H1 (cell line): ENCODE measurements around the gene PDIA2. TPM values are rescaled to one million over a fixed set of nuclear protein-coding genes. Genes with fewer than 3 reads are reported as not detected.

Experiments used
- CTCF ChIA-PET: fragments of 300-600 bp; sonication (Branson Sonifier 250); formaldehyde crosslinking; loops from one replicate; lab custom pipeline; 2021; ENCODE audit not compliant: partially characterized antibody; lab: Charles Lee
- POLR2A ChIA-PET: fragments of 300-600 bp; sonication (Branson Sonifier 250); formaldehyde crosslinking; loops from one replicate; lab custom pipeline; 2021; ENCODE audit warnings: inconsistent platforms; ENCODE audit not compliant: partially characterized antibody; lab: Charles Lee
- DNase-seq, 2 experiments: peaks; one replicate each; pipeline versions ENCODE4 v3.0.0 to v3.0.0-alpha.2; 2010 to 2022; ENCODE audit warnings: low spot score in 2 of 2, low read depth in 1 of 2, mixed read lengths in 1 of 2
- FAIRE-seq: peaks from 2 replicates; lab custom pipeline; 2011; peaks lifted over from hg19 to GRCh38; lab: Jason Lieb, UNC
- H2AFZ ChIP-seq: 2 replicates; pipeline ENCODE4 v1.8.1; 2012; ENCODE audit warnings: low read length, inconsistent platforms
- H2AK5ac ChIP-seq: 2 replicates; pipeline ENCODE4 v1.6.1; 2013; ENCODE audit warnings: low read depth, low read length
- H2BK120ac ChIP-seq: replicated peaks from 2 replicates; pipeline ENCODE3; 2013; ENCODE audit warnings: low read depth, low read length, inconsistent platforms
- H2BK12ac ChIP-seq: 2 replicates; pipeline ENCODE4 v1.6.1; 2013; ENCODE audit warnings: low read depth, low read length
- H2BK15ac ChIP-seq: 2 replicates; pipeline ENCODE4 v1.6.1; 2013; ENCODE audit warnings: low read length
- H2BK20ac ChIP-seq: 2 replicates; pipeline ENCODE4 v1.6.1; 2013; ENCODE audit warnings: low read length
- H2BK5ac ChIP-seq: 2 replicates; pipeline ENCODE4 v1.6.1; 2013; ENCODE audit warnings: low read depth, low read length
- H3K14ac ChIP-seq: 2 replicates; pipeline ENCODE4 v1.6.1; 2013; ENCODE audit warnings: inconsistent platforms; ENCODE audit not compliant: insufficient read length
- H3K18ac ChIP-seq: 2 replicates; pipeline ENCODE4 v1.6.1; 2013; ENCODE audit warnings: low read length; ENCODE audit errors: extremely low read depth
- H3K23ac ChIP-seq: 2 replicates; pipeline ENCODE4 v1.6.1; 2013; ENCODE audit warnings: inconsistent platforms; ENCODE audit not compliant: insufficient read length
- H3K23me2 ChIP-seq: 2 replicates; pipeline ENCODE4 v1.6.1; 2013; ENCODE audit warnings: low read depth, low read length
- H3K27ac ChIP-seq: 2 replicates; pipeline ENCODE4 v1.6.1; 2011; ENCODE audit warnings: low read depth, low read length, inconsistent platforms
- H3K27me3 ChIP-seq, 4 experiments: replicated peaks in 1 of 4; 1 replicate in 1 of 4; 2 replicates in 3 of 4; pipeline versions ENCODE4 v1.6.1 to v1.8.1; 2011 to 2013; ENCODE audit warnings: low read length in 3 of 4, mild to moderate bottlenecking in 3 of 4, inconsistent platforms in 2 of 4, mixed read lengths in 2 of 4, moderate library complexity in 1 of 4; ENCODE audit not compliant: control insufficient read depth in 3 of 4, insufficient read depth in 3 of 4; ENCODE audit errors: extremely low read depth in 1 of 4
- H3K36me3 ChIP-seq, 4 experiments: 2 replicates each; pipeline versions ENCODE4 v1.6.1 to v1.8.1; 2011 to 2013; ENCODE audit warnings: mild to moderate bottlenecking in 4 of 4, low read length in 3 of 4, moderate library complexity in 2 of 4, control low read depth in 1 of 4, inconsistent platforms in 1 of 4; ENCODE audit not compliant: insufficient read depth in 4 of 4, control insufficient read depth in 2 of 4
- H3K4ac ChIP-seq: replicated peaks from 2 replicates; pipeline ENCODE3; 2013; ENCODE audit warnings: low read length, low read depth, mixed read lengths, inconsistent platforms; ENCODE audit not compliant: insufficient read length
- H3K4me1 ChIP-seq, 4 experiments: replicated peaks in 1 of 4; 1 replicate in 1 of 4; 2 replicates in 3 of 4; pipeline versions ENCODE4 v1.6.1 to v1.8.1; 2011 to 2013; ENCODE audit warnings: low read length in 3 of 4, inconsistent platforms in 2 of 4, mixed read lengths in 1 of 4; ENCODE audit not compliant: insufficient read depth in 4 of 4, control insufficient read depth in 3 of 4
- H3K4me2 ChIP-seq, 2 experiments: 2 replicates each; pipeline versions ENCODE4 v1.6.1 to v1.8.1; 2011 to 2013; ENCODE audit warnings: low read depth in 2 of 2, low read length in 2 of 2, control low read depth in 1 of 2, inconsistent platforms in 1 of 2, mild to moderate bottlenecking in 1 of 2; ENCODE audit not compliant: insufficient read depth in 1 of 2
- H3K4me3 ChIP-seq, 4 experiments: fragments of 200-600, 300-600 bp in 1 of 4; sonication (generic), shearing (Covaris generic), sonication (Bioruptor Twin) in 1 of 4; 2 replicates each; pipeline versions ENCODE4 v1.5.1 to v1.8.1; 2011 to 2016; ENCODE audit warnings: low read length in 4 of 4, low read depth in 3 of 4, control low read depth in 2 of 4, inconsistent platforms in 2 of 4, mild to moderate bottlenecking in 2 of 4, mixed read lengths in 1 of 4, moderate library complexity in 1 of 4; ENCODE audit not compliant: insufficient read depth in 2 of 4; ENCODE audit errors: extremely low read depth in 1 of 4
- H3K56ac ChIP-seq: replicated peaks from 2 replicates; pipeline ENCODE3; 2013; ENCODE audit warnings: low read depth, mild to moderate bottlenecking, mixed read lengths, low read length, inconsistent platforms; ENCODE audit not compliant: insufficient read length
- H3K79me1 ChIP-seq: 2 replicates; pipeline ENCODE4 v1.6.1; 2013; ENCODE audit warnings: low read depth, low read length, control low read depth
- H3K79me2 ChIP-seq, 2 experiments: 2 replicates each; pipeline versions ENCODE4 v1.6.1 to v1.8.1; 2012 to 2013; ENCODE audit warnings: low read length in 2 of 2, mild to moderate bottlenecking in 2 of 2, inconsistent platforms in 1 of 2; ENCODE audit not compliant: insufficient read depth in 2 of 2, control insufficient read depth in 1 of 2
- H3K9ac ChIP-seq, 4 experiments: replicated peaks in 1 of 4; 1 replicate in 1 of 4; 2 replicates in 3 of 4; pipeline versions ENCODE4 v1.6.1 to v1.8.1; 2011 to 2013; ENCODE audit warnings: low read depth in 3 of 4, low read length in 3 of 4, control low read depth in 2 of 4, mild to moderate bottlenecking in 2 of 4, moderate library complexity in 2 of 4, inconsistent platforms in 1 of 4; ENCODE audit errors: extremely low read depth in 1 of 4
- H3K9me3 ChIP-seq, 2 experiments: 2 replicates each; pipeline versions ENCODE4 v1.6.1 to v1.8.1; 2012 to 2013; ENCODE audit warnings: mild to moderate bottlenecking in 2 of 2, moderate library complexity in 2 of 2, control low read depth in 1 of 2, inconsistent platforms in 1 of 2, low read depth in 1 of 2, low read length in 1 of 2, mixed read lengths in 1 of 2; ENCODE audit not compliant: insufficient read depth in 2 of 2
- H4K20me1 ChIP-seq, 2 experiments: replicated peaks in 1 of 2; 2 replicates each; pipeline versions ENCODE3 to v1.8.1; 2011 to 2013; ENCODE audit warnings: inconsistent platforms in 2 of 2, low read length in 2 of 2, mild to moderate bottlenecking in 1 of 2; ENCODE audit not compliant: insufficient read depth in 2 of 2, control insufficient read depth in 1 of 2
- H4K5ac ChIP-seq: 2 replicates; pipeline ENCODE4 v1.6.1; 2013; ENCODE audit warnings: low read length, low read depth, mixed read lengths, inconsistent platforms; ENCODE audit not compliant: insufficient read length
- H4K8ac ChIP-seq: 2 replicates; pipeline ENCODE4 v1.8.0; 2013; ENCODE audit warnings: mild to moderate bottlenecking, moderate library complexity, low read length, inconsistent platforms; ENCODE audit not compliant: insufficient read depth; ENCODE audit errors: extremely low read depth
- H4K91ac ChIP-seq: replicated peaks from 2 replicates; pipeline ENCODE3; 2013; ENCODE audit warnings: low read length, mixed read lengths, inconsistent platforms; ENCODE audit not compliant: insufficient read length
- BACH1 ChIP-seq: IDR thresholded peaks from 2 replicates; pipeline ENCODE4 v1.6.1; 2012; ENCODE audit warnings: low read length, improper control_type of control experiment
- CBX8 ChIP-seq: fragments of 300-800, 300-1000 bp; sonication (generic); IDR thresholded peaks from 2 replicates; pipeline ENCODE4 v1.7.1; 2016; ENCODE audit warnings: low read depth, low read length, borderline replicate concordance
- CHD2 ChIP-seq: IDR thresholded peaks from 2 replicates; pipeline ENCODE4 v1.6.1; 2012; ENCODE audit warnings: low read length, improper control_type of control experiment
- GABPA ChIP-seq: IDR thresholded peaks from 2 replicates; pipeline ENCODE4 v1.6.1; 2011; ENCODE audit warnings: mild to moderate bottlenecking, low read length, moderate library complexity, borderline replicate concordance; ENCODE audit not compliant: insufficient read depth
- GTF2F1 ChIP-seq: IDR thresholded peaks from 2 replicates; pipeline ENCODE4 v1.6.1; 2012; ENCODE audit warnings: low read depth, low read length, improper control_type of control experiment, borderline replicate concordance
- RBBP5 ChIP-seq: IDR thresholded peaks from 2 replicates; pipeline ENCODE4 v1.7.1; 2012; ENCODE audit warnings: low read depth, mild to moderate bottlenecking, inconsistent platforms, low read length, moderate library complexity, borderline replicate concordance
- RFX5 ChIP-seq: IDR thresholded peaks from 2 replicates; pipeline ENCODE4 v1.6.1; 2011; ENCODE audit warnings: low read depth, low read length, improper control_type of control experiment, borderline replicate concordance
- RXRA ChIP-seq: IDR thresholded peaks from 2 replicates; pipeline ENCODE4 v1.6.1; 2011; ENCODE audit warnings: low read depth, mild to moderate bottlenecking, low read length, moderate library complexity; ENCODE audit not compliant: insufficient read depth
- SIN3A ChIP-seq, 2 experiments: IDR thresholded peaks in 1 of 2; conservative IDR thresholded peaks in 1 of 2; 2 replicates each; pipeline ENCODE4 v1.6.1; 2011 to 2012; ENCODE audit warnings: low read length in 2 of 2, improper control_type of control experiment in 1 of 2, low read depth in 1 of 2, mild to moderate bottlenecking in 1 of 2
- SIX5 ChIP-seq: IDR thresholded peaks from 2 replicates; pipeline ENCODE4 v1.6.1; 2011; ENCODE audit warnings: mild to moderate bottlenecking, low read depth, low read length
- SP1 ChIP-seq: IDR thresholded peaks from 2 replicates; pipeline ENCODE4 v1.6.1; 2011; ENCODE audit warnings: low read depth, low read length
- SRF ChIP-seq: IDR thresholded peaks from 2 replicates; pipeline ENCODE4 v1.6.1; 2011; ENCODE audit warnings: mild to moderate bottlenecking, low read depth, low read length, moderate library complexity
- TEAD4 ChIP-seq: IDR thresholded peaks from 2 replicates; pipeline ENCODE4 v1.6.1; 2012; ENCODE audit warnings: low read depth, low read length, inconsistent platforms, mixed read lengths
- USF2 ChIP-seq: IDR thresholded peaks from 2 replicates; pipeline ENCODE4 v1.6.1; 2011; ENCODE audit warnings: low read length, improper control_type of control experiment
- WGBS, 2 experiments: shearing (Covaris generic) in 1 of 2; methylation state at CpG; one replicate each; pipeline versions ENCODE4 v1.1.6 to v1.1.7; 2013 to 2015; ENCODE audit warnings: low lambda C conversion rate in 2 of 2, mixed read lengths in 2 of 2, inconsistent platforms in 1 of 2, low coverage in 1 of 2, missing lambda C conversion rate in 1 of 2; ENCODE audit not compliant: insufficient replicate concordance in 2 of 2, insufficient coverage in 1 of 2, insufficient read length in 1 of 2; ENCODE audit errors: extremely low coverage in 1 of 2, missing lambda C conversion rate in 1 of 2; 5-methylcytosine and 5-hydroxymethylcytosine counted together
- polyA plus RNA-seq, 7 experiments: library from polyadenylated mRNA; depleted of rRNA in 3 of 7; stranded (reverse) in 5 of 7; unstranded in 2 of 7; fragments of >200 nt in 5 of 7; fragments of 200-250 nt in 2 of 7; gene quantifications; 1 replicate in 5 of 7; 2 replicates in 1 of 7; 4 replicates in 1 of 7; pipeline versions ENCODE4 v1.2.1 to v1.2.3, GENCODE V29; 2011 to 2013; ENCODE audit warnings: missing spikeins in 2 of 7, mixed read lengths in 2 of 7
- total RNA-seq: library from RNA; stranded (reverse); fragmentation: NEBNext Ultra II Directional; extraction: Animal tissue kit (Norgen Biotek cat#: 25700); gene quantifications from 2 replicates; pipeline ENCODE4 v1.2.1, GENCODE V29; 2021

The PDIA2 gene
- total and polyA plus RNA-seq, 2 of the 8 experiments (the other 6 are each of a cell fraction or from before 2014, with no cell fraction given): 0.34 to 0.50 TPM

GRCh38 chr16:297832-298231 lies 14.9 kb downstream of the PDIA2 start:
- POLR2A ChIA-PET: interaction anchor here (1.2 kb wide), 1 partner anchor 34 kb away, joined by 3 read pairs; no protein-coding TSS in a partner anchor
- H4K5ac ChIP-seq: no peak overlapping the region
- no peak overlapping the region for H2BK20ac ChIP-seq
- H3K36me3 ChIP-seq: peaks cover 0 to 20% (median 0%) of the 10 kb centered on the region in 4 experiments; a peak in 3 of 8 replicates
- no peak overlapping the region for H2BK15ac ChIP-seq
- H3K56ac ChIP-seq: no peak overlapping the region
- H3K4me3 ChIP-seq: no peak overlapping the region
- 90% methylated on average over 15 of the region's 32 CpGs; no CpG with 5 or more reads in 1 of the 2 experiments for WGBS, 2 experiments
- CTCF ChIA-PET: interaction anchor here (3.4 kb wide), 1 partner anchor 12 kb away, joined by 10 read pairs; no protein-coding TSS in a partner anchor
- DNase-seq: no peak
- no peak overlapping the region for H3K27ac ChIP-seq
- no peak overlapping the region for H4K8ac ChIP-seq
- FAIRE-seq: no peak
- H3K4ac ChIP-seq: no peak overlapping the region
- no peak overlapping the region for H3K23ac ChIP-seq
- no peaks in the 10 kb centered on the region for H3K79me2 ChIP-seq
- no peaks in the 10 kb centered on the region for H3K23me2 ChIP-seq
- H3K9me3 ChIP-seq: no peaks in the 10 kb centered on the region
- no peak overlapping the region for H3K4me2 ChIP-seq
- H3K9ac ChIP-seq: no peak overlapping the region
- no peak overlapping the region for H4K91ac ChIP-seq
- no peaks in the 10 kb centered on the region for H3K4me1 ChIP-seq
- no peak overlapping the region for H2AFZ ChIP-seq
- H2BK120ac ChIP-seq: no peak overlapping the region
- H3K79me1 ChIP-seq: no peaks in the 10 kb centered on the region; the same call in 1 of the 2 replicates
- H2AK5ac ChIP-seq: no peak overlapping the region
- H4K20me1 ChIP-seq: peaks cover 0 to 2% of the 10 kb centered on the region in 2 experiments
- no peak overlapping the region for H3K18ac ChIP-seq
- no peak overlapping the region for H2BK5ac ChIP-seq
- H3K14ac ChIP-seq: no peak overlapping the region
- no peak overlapping the region for H2BK12ac ChIP-seq
- H3K27me3 ChIP-seq: no peaks in the 10 kb centered on the region
- TF ChIP-seq TEAD4: no peak
- no peak for TF ChIP-seq RBBP5
- TF ChIP-seq CBX8: no peak
- TF ChIP-seq RFX5: no peak
- TF ChIP-seq BACH1: no peak
- no peak for TF ChIP-seq SIN3A (conservative IDR thresholded peaks at IDR 0.05 in 1 of 2, IDR thresholded peaks at IDR 0.05 in 1 of 2; ENCODE audit: low read depth in 1 of 2, low read length in 2 of 2)
- no peak for TF ChIP-seq USF2
- TF ChIP-seq GTF2F1: no peak
- TF ChIP-seq SRF: no peak
- no peak for TF ChIP-seq GABPA
- TF ChIP-seq SP1: no peak
- TF ChIP-seq CHD2: no peak
- TF ChIP-seq RXRA: no peak
- TF ChIP-seq SIX5: no peak
